ENCODE data around the gene MTHFD1L. TPM values are rescaled to one million over a fixed set of nuclear protein-coding genes. Genes with fewer than 3 reads are reported as not detected.

Gene MTHFD1L
- total RNA-seq, 1 donor from 2014 or later: 28.1 TPM

GRCh38 chr6:151139524-151139923 lies 274.0 kb downstream of the MTHFD1L start:
- Mint-ChIP-seq H3K36me3 (no peaks in the 10 kb centered on the region), H3K4me1 (ENCODE audit: unreplicated experiment) (peaks cover 35% of the 10 kb centered on the region), H3K27me3 (no peaks in the 10 kb centered on the region), H3K9me3 (peaks cover 3% of the 10 kb centered on the region), H3K4me3 (no peak overlapping the region), H3K27ac (no peak overlapping the region)
- no peak for DNase-seq (ENCODE audit: extremely low spot score, unreplicated experiment)
- TF ChIP-seq, protein P1, sequence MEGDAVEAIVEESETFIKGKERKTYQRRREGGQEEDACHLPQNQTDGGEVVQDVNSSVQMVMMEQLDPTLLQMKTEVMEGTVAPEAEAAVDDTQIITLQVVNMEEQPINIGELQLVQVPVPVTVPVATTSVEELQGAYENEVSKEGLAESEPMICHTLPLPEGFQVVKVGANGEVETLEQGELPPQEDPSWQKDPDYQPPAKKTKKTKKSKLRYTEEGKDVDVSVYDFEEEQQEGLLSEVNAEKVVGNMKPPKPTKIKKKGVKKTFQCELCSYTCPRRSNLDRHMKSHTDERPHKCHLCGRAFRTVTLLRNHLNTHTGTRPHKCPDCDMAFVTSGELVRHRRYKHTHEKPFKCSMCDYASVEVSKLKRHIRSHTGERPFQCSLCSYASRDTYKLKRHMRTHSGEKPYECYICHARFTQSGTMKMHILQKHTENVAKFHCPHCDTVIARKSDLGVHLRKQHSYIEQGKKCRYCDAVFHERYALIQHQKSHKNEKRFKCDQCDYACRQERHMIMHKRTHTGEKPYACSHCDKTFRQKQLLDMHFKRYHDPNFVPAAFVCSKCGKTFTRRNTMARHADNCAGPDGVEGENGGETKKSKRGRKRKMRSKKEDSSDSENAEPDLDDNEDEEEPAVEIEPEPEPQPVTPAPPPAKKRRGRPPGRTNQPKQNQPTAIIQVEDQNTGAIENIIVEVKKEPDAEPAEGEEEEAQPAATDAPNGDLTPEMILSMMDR (conservative IDR thresholded peaks at IDR 0.05): no peak

GRCh38 chr6:151140767-151141166 lies 275.3 kb downstream of the MTHFD1L start:
- H3K27ac Mint-ChIP-seq: no peak overlapping the region
- H3K27me3 Mint-ChIP-seq: no peaks in the 10 kb centered on the region
- H3K36me3 Mint-ChIP-seq: no peaks in the 10 kb centered on the region
- DNase-seq (ENCODE audit: extremely low spot score, unreplicated experiment): no peak
- peaks cover 36% of the 10 kb centered on the region for H3K4me1 Mint-ChIP-seq (ENCODE audit: unreplicated experiment)
- no peak overlapping the region for H3K4me3 Mint-ChIP-seq
- TF ChIP-seq, protein P1 (conservative IDR thresholded peaks at IDR 0.05): no peak
- peaks cover 3% of the 10 kb centered on the region for H3K9me3 Mint-ChIP-seq

- Mint-ChIP-seq H3K4me1 (ENCODE audit: unreplicated experiment) (peaks cover 31% of the 10 kb centered on the region), H3K9me3 (no peaks in the 10 kb centered on the region), H3K36me3 (no peaks in the 10 kb centered on the region), H3K4me3 (no peak overlapping the region), H3K27me3 (no peaks in the 10 kb centered on the region), H3K27ac (no peak overlapping the region)
- no peak for DNase-seq (ENCODE audit: extremely low spot score, unreplicated experiment)
- TF ChIP-seq, protein P1 (conservative IDR thresholded peaks at IDR 0.05): no peak
These were observed 276.2 kb downstream of the MTHFD1L start for GRCh38 chr6:151141685-151142084.

- TF ChIP-seq, protein P1 (conservative IDR thresholded peaks at IDR 0.05): no peak
- Mint-ChIP-seq H3K27ac (no peak overlapping the region), H3K36me3 (no peaks in the 10 kb centered on the region), H3K9me3 (no peaks in the 10 kb centered on the region), H3K4me1 (ENCODE audit: unreplicated experiment) (peaks cover 25% of the 10 kb centered on the region), H3K4me3 (no peak overlapping the region), H3K27me3 (no peaks in the 10 kb centered on the region)
- DNase-seq (ENCODE audit: extremely low spot score, unreplicated experiment): no peak
These were observed 277.2 kb downstream of the MTHFD1L start for GRCh38 chr6:151142676-151143075.

GRCh38 chr6:151143337-151143736 lies 277.8 kb downstream of the MTHFD1L start:
- Mint-ChIP-seq H3K27me3 (no peaks in the 10 kb centered on the region), H3K4me1 (ENCODE audit: unreplicated experiment) (peaks cover 30% of the 10 kb centered on the region), H3K4me3 (no peak overlapping the region), H3K9me3 (no peaks in the 10 kb centered on the region), H3K27ac (no peak overlapping the region), H3K36me3 (no peaks in the 10 kb centered on the region)
- TF ChIP-seq, protein P1 (conservative IDR thresholded peaks at IDR 0.05): no peak
- DNase-seq (ENCODE audit: extremely low spot score, unreplicated experiment): no peak

DNA sequence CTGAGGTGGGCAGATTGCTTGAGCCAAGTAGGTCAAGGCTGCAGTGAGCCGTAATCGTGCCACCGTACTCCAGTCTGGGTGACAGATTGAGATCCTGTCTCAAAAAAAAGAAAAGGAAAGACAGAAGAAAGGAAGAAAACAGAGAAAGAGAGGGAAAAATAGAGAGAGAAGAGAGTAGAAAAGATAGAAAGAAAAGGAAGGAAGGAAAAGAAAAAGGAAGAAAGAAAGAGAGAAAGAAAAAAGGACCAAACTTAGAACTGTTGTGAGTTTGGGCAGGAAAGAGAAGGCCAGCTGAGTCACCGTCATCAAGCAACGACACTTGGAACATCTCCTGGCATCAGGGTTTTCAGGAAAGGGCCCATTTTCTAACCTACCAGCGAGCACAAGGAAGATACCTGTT lies 278.3 kb downstream of the MTHFD1L start:
- Mint-ChIP-seq H3K4me1 (ENCODE audit: unreplicated experiment) (peaks cover 33% of the 10 kb centered on the region), H3K4me3 (no peak overlapping the region), H3K27ac (no peak overlapping the region), H3K36me3 (no peaks in the 10 kb centered on the region), H3K27me3 (no peaks in the 10 kb centered on the region), H3K9me3 (no peaks in the 10 kb centered on the region)
- no peak for DNase-seq (ENCODE audit: extremely low spot score, unreplicated experiment)
- TF ChIP-seq, protein P1 (conservative IDR thresholded peaks at IDR 0.05): no peak

Measured in type B pancreatic cell (in vitro differentiated cells).